Thyroid gland (tissue), 4 donors: ENCODE measurements around the gene RNFT2.
"Not testable (repeated sequence)": the region's sequence is repeated elsewhere in the genome, so short reads cannot be mapped to it uniquely, and the experiment has no call there.

Experiments used
- CTCF ChIP-seq, 6 experiments: fragments of 200-600 bp in 3 of 6; fragments of 450-650 bp in 3 of 6; sonication (generic) in 3 of 6; IDR thresholded peaks; one replicate each; pipeline ENCODE4 v1.5.1; 2016 to 2019; ENCODE audit warnings: antibody characterized with exemption in 6 of 6, mild to moderate bottlenecking in 2 of 6, inconsistent platforms in 1 of 6, moderate library complexity in 1 of 6
- POLR2A ChIP-seq, 2 donors: fragments of 450-650 bp; IDR thresholded peaks; one replicate each; pipeline ENCODE4 v1.6.1; 2017; ENCODE audit warnings: antibody characterized with exemption in 2 of 2, mild to moderate bottlenecking in 2 of 2, moderate library complexity in 1 of 2

GRCh38 chr12:116754783-116755182 is 16.7 kb downstream of the RNFT2 start:
- TF ChIP-seq CTCF, POLR2A (IDR thresholded peaks at IDR 0.05): not testable (repeated sequence)
